ENCODE results near the gene SURF2.
A peak's percentile ranks its signal among the peaks of the same experiment; 100 is the strongest.

SURF2 gene

GRCh38 chr9:133341369-133342068 lies 14.8 kb upstream of the SURF2 start:
- TF ChIP-seq CTCF (IDR thresholded peaks at IDR 0.05; ENCODE audit: poor library complexity, severe bottlenecking) = no peak
- H3K4me1 ChIP-seq (ENCODE audit: insufficient read depth, poor library complexity, severe bottlenecking) = no peaks in the 10 kb centered on the region
- no peak overlapping the region for H3K4me3 ChIP-seq (ENCODE audit: severe bottlenecking)
- no peak for ATAC-seq (ENCODE audit: low read depth)
- no peak for DNase-seq (ENCODE audit: low spot score)
- peaks cover 70% of the 10 kb centered on the region for H3K36me3 ChIP-seq (ENCODE audit: low read depth)
- no peak overlapping the region for H3K27ac ChIP-seq (ENCODE audit: poor library complexity, severe bottlenecking)
- H3K9me3 ChIP-seq (ENCODE audit: severe bottlenecking) = no peaks in the 10 kb centered on the region
- H3K27me3 ChIP-seq (ENCODE audit: insufficient read depth, poor library complexity, severe bottlenecking) = no peaks in the 10 kb centered on the region

GRCh38 chr9:133342069-133342406 lies 14.3 kb upstream of the SURF2 start:
- Histone ChIP-seq H3K4me3 (ENCODE audit: severe bottlenecking) (no peak overlapping the region), H3K27me3 (ENCODE audit: insufficient read depth, poor library complexity, severe bottlenecking) (no peaks in the 10 kb centered on the region), H3K27ac (ENCODE audit: poor library complexity, severe bottlenecking) (no peak overlapping the region), H3K9me3 (ENCODE audit: severe bottlenecking) (no peaks in the 10 kb centered on the region), H3K4me1 (ENCODE audit: insufficient read depth, poor library complexity, severe bottlenecking) (no peaks in the 10 kb centered on the region), H3K36me3 (ENCODE audit: low read depth) (peaks cover 70% of the 10 kb centered on the region)
- ATAC-seq (ENCODE audit: low read depth) (no peak), DNase-seq (ENCODE audit: low spot score) (no peak)
- peak; percentile 4 for TF ChIP-seq CTCF (IDR thresholded peaks at IDR 0.05; ENCODE audit: poor library complexity, severe bottlenecking)

GRCh38 chr9:133342570-133342969 lies 13.8 kb upstream of the SURF2 start:
- DNase-seq (ENCODE audit: low spot score) (no peak), ATAC-seq (ENCODE audit: low read depth) (no peak)
- Histone ChIP-seq H3K9me3 (ENCODE audit: severe bottlenecking) (no peaks in the 10 kb centered on the region), H3K36me3 (ENCODE audit: low read depth) (peaks cover 70% of the 10 kb centered on the region), H3K4me1 (ENCODE audit: insufficient read depth, poor library complexity, severe bottlenecking) (no peaks in the 10 kb centered on the region), H3K27ac (ENCODE audit: poor library complexity, severe bottlenecking) (no peak overlapping the region), H3K27me3 (ENCODE audit: insufficient read depth, poor library complexity, severe bottlenecking) (no peaks in the 10 kb centered on the region), H3K4me3 (ENCODE audit: severe bottlenecking) (no peak overlapping the region)
- TF ChIP-seq CTCF (IDR thresholded peaks at IDR 0.05; ENCODE audit: poor library complexity, severe bottlenecking) = no peak

- Histone ChIP-seq H3K4me1 (ENCODE audit: insufficient read depth, poor library complexity, severe bottlenecking) (no peaks in the 10 kb centered on the region), H3K36me3 (ENCODE audit: low read depth) (peaks cover 75% of the 10 kb centered on the region), H3K27me3 (ENCODE audit: insufficient read depth, poor library complexity, severe bottlenecking) (no peaks in the 10 kb centered on the region), H3K27ac (ENCODE audit: poor library complexity, severe bottlenecking) (no peak overlapping the region), H3K4me3 (ENCODE audit: severe bottlenecking) (no peak overlapping the region), H3K9me3 (ENCODE audit: severe bottlenecking) (no peaks in the 10 kb centered on the region)
- DNase-seq (ENCODE audit: low spot score) = no peak
- no peak for ATAC-seq (ENCODE audit: low read depth)
- no peak for TF ChIP-seq CTCF (IDR thresholded peaks at IDR 0.05; ENCODE audit: poor library complexity, severe bottlenecking)
Measured at GRCh38 chr9:133344071-133344470, 12.3 kb upstream of the SURF2 start.

GRCh38 chr9:133344979-133345378 lies 11.4 kb upstream of the SURF2 start:
- no peak for TF ChIP-seq CTCF (IDR thresholded peaks at IDR 0.05; ENCODE audit: poor library complexity, severe bottlenecking)
- H3K4me3 ChIP-seq (ENCODE audit: severe bottlenecking) = no peak overlapping the region
- no peak for DNase-seq (ENCODE audit: low spot score)
- no peaks in the 10 kb centered on the region for H3K27me3 ChIP-seq (ENCODE audit: insufficient read depth, poor library complexity, severe bottlenecking)
- H3K36me3 ChIP-seq (ENCODE audit: low read depth) = peaks cover 75% of the 10 kb centered on the region
- no peak for ATAC-seq (ENCODE audit: low read depth)
- no peaks in the 10 kb centered on the region for H3K9me3 ChIP-seq (ENCODE audit: severe bottlenecking)
- no peak overlapping the region for H3K27ac ChIP-seq (ENCODE audit: poor library complexity, severe bottlenecking)
- peaks cover 7% of the 10 kb centered on the region for H3K4me1 ChIP-seq (ENCODE audit: insufficient read depth, poor library complexity, severe bottlenecking)

All from RWPE2 (cell line).